NK-92 treated with Interleukin-12 subunit alpha and Interleukin-12 subunit beta, amount 100 ng/mL, for 24 hours (cell line): ENCODE data around the gene DARS1.
"Not testable (repeated sequence)": the region's sequence is repeated elsewhere in the genome, so short reads cannot be mapped to it uniquely, and the experiment has no call there.

Experiments
- DNase-seq: peaks from one replicate; lab custom pipeline; 2025; lab: John Stamatoyannopoulos, UW

The DARS1 gene

DNA sequence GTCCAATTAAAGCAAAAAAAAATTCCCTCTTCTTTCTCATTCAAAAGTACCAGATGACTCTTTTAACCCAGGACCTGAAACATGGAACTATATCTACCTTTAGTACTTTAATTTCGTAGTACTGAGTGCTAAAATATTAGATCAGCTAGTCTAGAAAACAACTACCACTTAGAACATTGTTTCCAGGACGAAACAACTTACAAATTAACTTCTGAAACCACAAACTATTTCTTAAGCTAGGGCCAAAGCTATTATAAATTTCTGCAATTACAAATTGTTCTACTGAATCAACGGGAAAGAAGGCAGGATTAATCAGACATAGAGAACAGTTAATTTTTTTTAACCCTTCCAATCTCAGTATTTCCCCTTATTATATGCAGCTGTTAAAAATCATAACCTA is 39.9 kb downstream of the DARS1 start:
- no peak for DNase-seq

DNA sequence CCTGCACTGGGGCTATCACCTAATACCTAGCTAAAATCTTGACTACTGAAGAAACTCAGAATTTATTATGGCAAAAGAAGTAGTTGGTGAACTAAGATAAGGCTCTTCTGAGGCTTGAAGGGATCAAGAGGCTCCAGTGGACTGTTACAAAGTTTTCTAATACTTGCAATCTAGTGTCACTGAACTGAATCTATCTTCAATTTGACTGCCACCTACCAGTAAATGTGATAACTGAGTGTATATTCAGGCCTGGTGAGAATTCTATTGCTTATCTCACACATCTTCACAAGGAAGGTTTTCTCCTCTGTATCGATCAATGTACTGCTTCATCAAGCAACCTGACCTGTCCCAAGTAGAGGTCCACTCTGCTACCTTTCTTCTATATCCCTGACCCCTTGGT is 40.8 kb downstream of the DARS1 start:
- DNase-seq: no peak

DNA sequence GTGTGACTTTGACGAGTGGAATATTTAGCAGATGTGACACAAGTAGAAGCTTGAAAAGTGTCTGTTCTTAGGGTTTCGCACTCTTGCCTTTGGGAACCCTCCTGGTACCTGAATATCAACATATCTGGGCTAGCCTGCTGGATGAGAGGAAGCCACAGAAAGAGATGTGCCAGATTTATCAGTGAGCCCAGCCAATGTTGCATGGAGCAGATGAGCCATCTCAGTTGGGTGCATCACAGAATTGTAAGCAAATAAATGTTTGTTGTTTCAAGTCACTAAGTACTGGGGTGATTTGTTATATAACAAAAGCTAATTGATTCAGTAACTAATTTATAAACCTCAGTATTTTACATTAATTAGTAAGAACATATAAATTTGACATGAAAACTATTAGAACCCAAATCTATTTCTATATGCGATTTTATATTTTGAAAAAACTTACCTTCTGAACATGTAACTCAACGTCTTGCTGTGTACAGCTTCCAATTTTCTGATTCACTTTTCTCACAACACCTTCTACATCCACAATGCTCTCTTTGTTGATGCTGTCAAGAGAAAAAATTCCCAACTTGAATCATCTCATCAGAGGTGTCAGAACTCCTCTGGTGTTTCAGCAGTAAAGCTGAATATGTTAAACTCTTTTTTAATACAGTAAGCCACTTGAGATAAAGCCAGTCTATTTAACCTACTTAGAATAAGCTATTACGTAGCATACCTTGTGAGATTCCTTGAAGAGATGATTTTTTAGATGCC is 42.3 kb downstream of the DARS1 start:
- no peak for DNase-seq

DNA sequence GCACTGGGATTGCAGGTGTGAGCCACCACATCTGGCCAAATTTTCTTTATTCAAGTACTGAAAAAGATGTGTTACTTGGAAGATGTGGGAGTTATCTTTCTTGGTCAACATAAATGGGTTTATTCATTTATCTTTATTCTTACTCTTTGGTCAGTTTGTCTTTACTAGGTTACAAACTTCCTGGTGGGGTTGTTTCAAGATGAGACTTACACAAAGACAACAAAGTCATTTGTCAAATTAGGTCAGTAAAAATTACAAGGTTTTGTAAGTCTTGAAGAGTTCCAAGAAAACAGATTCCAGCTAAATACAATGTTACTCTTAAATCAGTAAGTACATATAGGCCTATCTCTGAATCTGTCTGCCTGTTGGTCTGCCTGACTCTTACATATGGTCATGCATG is 48.9 kb downstream of the DARS1 start:
- DNase-seq: no peak

DNA sequence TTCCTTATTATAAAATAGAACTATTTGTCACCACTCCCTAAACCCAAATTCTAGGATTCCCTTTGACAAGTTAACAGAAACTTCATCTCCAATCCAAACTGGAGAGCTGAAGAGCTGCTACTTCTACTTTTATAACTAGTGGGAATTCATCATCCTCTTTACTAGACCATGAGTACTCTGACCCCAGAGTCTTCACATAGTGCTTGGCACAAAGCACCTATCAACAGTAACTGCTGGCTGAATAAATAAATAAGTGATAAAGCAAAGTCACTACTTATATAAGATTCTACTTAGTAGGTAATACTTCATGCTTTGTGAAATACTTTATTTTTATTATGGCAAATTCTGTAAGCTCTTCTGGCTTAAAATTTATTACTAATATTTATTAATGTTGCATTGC is 49.5 kb downstream of the DARS1 start:
- no peak for DNase-seq

DNA sequence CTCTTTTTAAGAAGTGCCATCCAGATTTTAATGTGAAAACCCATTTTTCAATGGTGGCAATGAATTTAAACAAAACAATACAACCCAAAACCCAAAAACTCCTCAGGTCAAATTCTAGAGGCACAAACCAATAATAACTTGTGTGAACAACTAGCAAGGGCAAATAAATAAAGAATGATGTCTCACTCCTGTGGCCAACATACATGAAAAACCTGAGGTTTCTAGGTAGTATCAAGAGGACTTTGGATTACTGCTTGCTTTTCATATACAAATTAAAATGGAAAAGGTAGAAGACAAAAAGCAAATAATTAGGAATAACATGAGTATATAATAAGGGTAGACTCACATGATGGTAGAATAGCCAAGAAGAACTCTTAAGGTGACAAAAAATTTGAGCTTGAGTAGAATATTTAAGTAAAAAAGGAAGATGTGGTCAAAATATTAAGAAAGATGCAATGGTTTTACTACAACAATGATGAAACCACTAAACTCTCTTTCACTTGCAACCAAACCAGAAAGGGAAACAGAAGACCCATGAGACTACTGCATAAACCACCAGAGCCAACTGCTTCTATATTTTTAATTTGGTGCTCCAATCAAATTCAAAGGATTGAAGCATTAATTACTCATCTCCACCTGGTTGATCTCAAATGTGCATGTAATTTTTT is 53.5 kb downstream of the DARS1 start:
- no peak for DNase-seq

DNA sequence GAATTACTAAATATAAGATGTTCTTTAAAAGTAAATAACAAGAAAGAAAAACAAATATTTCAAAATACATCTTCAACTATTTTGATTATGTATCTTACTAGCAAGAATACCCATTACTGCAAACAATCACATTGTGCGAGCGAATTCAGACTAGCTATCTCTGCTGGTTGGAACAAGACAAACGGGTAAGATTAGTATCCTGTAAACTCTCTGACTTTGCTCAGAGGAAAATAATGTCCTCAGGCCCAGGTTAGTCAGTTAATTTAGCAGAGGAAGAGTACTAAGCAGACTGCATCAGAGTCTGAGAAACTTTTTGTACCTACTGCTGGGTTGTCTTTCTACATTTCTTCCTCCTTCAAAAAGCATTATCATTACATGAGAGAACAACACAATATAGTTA is 58.8 kb downstream of the DARS1 start:
- no peak for DNase-seq

DNA sequence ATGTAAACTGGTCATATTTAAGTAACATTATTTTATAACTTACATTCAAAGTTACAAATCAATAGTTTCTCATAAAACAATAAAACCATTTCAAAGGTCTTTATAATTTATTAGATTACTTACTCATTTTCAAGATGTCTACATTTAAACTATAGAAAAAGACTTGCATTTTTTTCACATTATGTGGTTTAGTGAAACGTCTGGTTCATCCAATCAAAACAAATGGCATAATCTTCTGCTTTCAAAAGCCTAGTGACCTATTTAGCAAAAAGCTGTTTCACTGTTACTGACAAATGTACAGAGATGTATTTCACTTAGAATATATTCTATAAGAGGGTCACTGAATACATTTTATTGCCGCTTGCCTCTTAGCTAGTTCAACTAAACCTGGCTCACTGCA is 59.9 kb downstream of the DARS1 start:
- no peak for DNase-seq

DNA sequence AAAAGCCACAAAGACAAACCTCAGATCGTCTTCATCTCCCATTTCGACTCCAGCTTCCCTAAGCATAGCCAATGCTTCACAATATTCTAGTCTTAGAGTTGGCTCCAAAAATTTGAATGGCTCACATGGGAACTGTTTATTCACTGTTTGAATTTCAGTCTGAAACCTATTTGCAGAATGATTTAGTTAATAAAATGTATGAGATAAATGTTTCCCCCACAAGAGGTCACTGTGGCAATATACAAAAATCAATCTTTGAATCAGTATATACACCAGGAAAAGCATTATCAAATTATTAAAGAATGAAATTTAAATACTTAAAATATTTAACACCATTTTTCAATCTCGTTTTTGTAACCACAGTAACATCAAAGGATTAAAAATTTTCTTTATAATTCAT is 69.2 kb downstream of the DARS1 start:
- DNase-seq: no peak

DNA sequence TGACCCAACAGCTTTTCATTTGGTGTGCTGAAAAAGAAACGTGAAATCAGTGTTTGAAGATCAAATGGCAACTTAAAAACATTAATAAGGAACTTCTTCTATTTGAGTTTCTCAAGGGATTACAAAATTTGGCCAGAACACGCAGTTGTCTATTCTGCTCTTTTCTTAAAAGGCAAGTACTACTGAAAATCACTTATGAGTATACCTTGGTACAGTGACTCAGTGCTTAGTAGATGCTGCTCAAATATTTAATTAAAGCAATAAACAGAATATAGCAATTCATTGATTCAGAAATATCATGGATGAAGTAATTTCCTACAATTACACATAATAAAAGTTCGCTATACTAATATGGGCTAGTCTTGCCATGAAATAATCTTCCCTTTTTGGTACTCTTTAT is 70.9 kb downstream of the DARS1 start:
- DNase-seq: no peak

DNA sequence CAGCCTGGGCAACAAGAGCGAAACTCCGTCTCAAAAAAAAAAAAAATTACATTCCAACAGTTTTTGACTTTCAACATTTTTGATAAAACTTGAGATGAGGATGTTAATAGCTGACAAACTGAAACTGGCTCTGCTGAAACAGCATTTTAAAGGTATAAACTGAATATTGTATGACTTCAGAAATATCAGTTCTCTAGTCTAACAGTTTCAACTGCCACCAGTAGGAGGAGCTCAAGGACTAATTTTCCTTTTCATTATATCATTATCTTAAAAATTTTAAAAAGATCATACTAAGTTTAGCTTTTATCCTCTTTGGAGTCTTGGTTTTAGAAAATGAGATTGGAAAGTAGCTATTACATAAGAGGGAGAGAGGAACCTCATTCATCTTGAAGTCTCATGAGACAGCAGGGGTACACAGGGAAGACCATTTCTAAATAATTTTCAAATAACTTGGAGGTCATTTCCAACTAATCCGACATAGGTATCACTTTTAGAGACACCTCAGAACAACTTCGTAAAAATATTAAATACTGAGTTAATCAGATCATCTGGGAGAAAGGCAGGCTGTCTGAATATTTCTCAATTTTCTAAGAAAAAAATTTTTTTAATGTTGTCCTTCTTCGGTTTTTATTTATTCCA is 71.6 kb downstream of the DARS1 start:
- no peak for DNase-seq

DNA sequence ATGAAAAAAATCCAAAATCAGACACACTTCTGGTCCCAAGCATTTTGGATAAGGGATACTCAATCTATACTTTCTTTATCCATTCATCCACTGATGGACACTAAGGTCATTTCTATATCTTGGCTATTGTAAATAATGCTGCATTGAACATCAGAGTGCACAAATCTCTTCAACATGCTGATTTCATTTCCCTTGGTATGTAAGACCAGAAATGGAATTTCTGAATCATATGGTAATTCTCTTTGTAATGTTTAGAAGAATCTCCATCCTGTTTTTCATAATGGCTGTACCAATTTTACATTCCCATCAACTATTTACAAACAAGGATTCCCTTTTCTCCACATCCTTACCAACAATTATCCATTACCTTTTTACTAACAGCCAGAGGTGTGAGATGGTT is 75.5 kb downstream of the DARS1 start:
- DNase-seq: no peak

DNA sequence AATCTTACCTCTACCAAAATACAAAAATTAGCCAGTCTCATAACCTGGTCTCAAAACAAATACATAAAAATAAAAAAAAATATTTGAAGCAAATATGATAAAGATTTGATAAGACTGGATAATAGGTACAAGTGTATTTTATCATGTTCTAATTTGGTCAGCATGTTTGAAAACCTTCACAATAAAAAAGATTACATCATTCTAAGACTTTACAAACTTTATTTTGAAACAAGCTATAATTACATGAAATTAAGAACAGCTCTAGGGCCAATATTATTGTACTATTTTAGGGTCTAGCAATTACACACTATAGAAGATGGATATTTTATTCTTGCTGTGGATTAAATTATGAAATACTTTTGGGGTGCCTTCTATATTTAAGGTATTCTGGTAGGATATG is 79.7 kb downstream of the DARS1 start:
- DNase-seq: no peak

DNA sequence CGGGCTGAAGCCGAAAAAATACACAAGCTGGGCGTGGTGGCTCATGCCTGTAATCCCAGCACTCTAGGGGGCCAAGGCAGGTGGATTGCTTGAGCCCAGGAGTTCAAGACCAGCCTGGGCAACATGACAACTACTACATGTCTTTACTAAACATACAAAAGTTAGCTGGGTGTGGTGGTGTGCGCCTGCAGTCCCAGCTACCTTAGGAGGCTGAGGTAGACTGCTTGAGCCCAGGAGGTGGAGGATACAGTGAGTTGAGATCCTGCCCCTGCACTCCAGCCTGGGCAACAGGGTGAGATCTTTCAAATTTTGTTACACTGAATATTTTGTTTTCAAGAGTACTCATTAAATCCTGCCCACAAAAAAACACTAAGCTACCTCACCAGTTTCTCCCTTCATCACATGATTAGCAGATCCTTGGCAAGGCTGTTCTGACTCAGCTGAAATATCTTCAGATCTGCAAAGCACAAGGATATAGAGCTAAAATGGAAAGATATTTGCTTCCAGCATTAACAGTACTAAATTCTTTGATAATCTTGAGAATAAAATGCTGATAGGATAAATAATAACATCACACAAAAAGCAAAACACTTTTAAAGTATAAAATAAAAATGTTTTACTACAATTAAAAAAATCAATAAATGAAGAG is 81.0 kb downstream of the DARS1 start:
- no peak for DNase-seq

DNA sequence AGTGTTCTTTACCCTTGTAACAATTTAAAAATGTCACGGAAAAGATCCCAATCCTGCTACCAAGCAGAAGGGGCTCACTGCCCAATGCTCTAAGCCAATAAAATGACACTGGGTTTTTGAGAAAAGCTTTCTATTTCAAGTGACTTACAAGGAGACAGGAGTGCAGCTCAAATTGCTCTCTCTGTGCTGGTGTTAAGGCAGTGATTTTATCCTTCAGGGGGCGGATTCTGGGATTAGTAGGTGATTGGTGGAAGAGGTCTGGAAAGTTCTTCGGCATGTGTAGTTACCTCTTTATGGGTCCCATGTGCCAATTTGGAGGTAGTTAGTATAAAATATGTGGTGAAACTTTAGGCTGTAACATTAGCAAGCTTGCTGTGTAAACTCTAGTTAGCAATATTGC is 81.8 kb downstream of the DARS1 start:
- no peak for DNase-seq

DNA sequence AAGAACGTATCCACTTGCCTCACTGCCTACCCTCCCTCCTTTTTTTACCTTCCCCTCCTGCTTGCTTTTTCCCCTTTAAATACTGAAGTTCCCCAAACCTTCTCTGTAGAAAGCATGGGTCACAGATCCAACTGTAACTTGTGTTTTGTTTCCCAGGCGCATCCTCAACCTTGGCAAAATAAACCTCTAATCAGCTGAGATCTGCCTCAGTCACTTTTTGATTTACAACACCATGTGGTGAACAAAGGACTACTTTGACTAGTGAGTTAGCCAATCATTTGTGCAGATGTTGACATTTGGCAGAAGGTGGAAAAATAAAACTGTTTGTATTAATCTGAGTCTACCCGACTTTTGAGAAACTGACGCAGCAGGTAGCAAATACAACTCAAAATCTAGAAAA is 85.9 kb downstream of the DARS1 start:
- no peak for DNase-seq

DNA sequence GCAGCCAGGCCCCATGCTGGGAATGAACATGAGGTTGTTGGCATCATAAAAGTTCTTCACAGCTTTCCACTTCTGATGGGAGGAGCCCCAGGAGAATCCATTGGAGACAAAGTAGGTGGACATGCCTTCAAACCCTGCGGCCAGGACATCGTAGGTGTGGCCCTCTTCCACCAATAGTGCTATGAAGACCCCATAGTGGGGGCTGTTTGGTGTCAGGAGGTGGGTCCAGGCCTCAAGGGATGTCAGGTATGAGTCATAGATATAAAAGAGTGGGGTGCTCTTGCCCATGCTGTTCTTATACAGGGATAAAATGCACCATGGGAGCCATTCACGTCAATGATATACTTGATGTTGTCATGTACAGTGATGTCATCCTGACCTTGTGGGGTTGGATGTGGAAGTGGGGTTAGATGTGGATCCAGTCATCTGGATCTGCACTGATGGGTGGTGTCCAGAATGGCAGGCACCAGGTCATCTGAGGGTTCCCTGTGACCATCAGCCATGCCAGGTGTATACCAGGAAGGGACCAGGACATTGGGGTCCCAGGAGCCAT is 87.1 kb downstream of the DARS1 start:
- DNase-seq: no peak

DNA sequence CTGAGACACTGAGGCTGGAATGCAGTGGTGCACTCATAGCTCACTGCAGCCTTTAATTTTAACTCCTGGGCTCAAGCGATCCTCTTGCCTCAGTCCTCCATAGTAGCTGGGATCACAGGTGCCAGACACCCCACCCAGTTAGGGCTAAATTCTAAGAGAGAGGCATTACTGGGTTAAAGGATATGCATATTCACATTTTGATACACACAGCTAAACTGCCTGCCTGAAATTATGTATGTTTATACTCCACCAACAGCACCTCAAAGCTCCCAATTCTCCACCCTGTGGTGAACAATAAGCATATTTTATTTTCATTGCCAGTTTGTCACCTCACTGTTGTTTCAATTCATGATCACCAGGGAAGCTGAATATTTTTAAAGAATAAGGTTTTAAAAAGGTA is 90.5 kb downstream of the DARS1 start:
- DNase-seq: no peak

DNA sequence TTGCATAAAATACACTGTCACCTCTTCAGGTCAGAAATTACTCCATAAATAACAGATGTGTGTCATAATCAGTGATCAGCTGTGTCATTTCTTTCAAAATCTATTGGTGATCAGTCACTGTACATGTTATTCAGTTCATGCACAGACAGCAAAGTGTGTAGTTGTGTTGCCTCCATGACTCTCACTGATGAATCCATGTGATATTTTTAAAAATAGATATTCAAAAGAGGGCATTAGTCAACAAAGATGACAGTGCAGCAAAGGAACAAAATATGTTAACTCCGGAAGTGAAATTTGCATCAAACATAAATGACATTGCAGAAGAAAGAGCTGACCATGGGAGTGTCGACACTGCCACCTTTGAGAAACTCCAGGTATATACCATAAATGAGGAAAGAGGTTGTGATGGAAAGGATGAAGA is 92.0 kb downstream of the DARS1 start:
- no peak for DNase-seq

DNA sequence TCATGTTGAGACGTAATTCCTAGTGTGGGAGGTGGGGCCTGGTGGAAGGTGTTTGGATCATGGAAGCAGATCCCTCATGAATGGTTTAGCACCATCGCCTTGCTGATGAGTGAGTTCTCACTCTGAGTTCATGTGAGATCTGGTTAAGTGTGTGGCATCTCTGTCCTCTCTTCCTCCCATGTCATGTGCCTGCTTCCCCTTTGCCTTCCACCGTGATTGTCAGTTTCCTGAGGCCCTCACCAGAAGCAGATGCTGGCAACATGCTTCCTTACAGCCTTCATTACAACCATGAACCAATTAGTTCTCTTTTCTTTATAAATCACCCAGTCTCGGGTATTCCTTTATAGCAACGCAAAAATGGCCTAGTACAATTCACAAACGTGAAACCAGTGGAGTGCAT is 94.6 kb downstream of the DARS1 start:
- no peak for DNase-seq

DNA sequence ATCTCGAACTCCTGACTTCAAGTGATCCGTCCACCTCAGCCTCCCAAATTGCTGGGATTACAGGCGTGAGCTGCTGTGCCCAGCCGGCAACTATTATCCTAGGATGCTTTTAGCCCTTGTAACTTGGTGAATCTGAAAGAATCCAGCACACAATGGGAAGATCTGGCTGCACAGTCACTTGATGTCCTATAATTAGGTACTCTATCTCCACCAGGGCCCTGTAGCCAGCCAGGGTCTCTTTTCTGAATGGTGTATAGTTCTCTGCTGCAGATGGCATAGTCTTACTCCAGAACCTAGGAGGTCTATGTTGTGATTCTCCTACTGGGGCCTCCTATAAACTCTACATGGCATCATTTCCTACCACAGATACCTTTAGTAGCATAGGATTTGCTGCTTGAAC is 95.3 kb downstream of the DARS1 start:
- no peak for DNase-seq

DNA sequence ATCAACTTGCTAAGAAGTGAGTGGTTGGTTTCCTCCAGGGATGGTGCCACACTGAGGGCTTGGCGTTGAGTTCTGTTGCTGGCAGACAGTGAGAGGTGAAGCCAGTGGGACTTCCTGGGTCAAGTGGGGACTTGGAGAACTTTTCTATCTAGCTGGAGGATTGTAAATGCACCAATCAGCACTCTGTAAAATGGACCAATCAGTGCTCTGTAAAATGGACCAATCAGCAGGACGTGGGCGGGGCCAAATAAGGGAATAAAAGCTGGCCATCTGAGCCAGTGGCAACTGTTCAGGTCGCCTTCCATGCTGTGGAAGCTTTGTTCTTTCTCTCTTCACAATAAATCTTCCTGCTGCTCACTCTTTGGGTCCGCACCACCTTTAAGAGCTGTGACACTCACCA is 96.8 kb downstream of the DARS1 start:
- not testable (repeated sequence) for DNase-seq

DNA sequence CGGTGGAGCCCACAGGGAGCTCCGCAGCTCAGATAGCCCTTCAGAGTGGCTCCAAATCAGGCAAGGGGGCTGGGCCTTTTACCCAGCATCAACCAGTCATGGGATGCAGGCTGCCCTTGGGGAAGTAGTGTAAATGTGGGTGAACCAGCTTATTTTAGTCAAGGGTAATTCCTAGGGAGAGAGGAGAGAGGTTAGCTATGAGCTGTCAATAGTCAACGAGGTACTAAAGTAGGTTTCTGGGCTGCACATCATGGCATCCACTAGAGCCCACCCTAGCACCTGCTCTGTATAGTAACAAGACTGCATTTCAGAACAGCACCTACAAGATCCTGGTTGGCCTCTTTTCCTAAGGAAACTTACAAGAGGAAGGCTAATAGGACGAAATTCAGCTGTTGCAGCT is 99.7 kb downstream of the DARS1 start:
- no peak for DNase-seq
